Measurements from ENCODE around the gene NRDE2.

The NRDE2 gene

DNA sequence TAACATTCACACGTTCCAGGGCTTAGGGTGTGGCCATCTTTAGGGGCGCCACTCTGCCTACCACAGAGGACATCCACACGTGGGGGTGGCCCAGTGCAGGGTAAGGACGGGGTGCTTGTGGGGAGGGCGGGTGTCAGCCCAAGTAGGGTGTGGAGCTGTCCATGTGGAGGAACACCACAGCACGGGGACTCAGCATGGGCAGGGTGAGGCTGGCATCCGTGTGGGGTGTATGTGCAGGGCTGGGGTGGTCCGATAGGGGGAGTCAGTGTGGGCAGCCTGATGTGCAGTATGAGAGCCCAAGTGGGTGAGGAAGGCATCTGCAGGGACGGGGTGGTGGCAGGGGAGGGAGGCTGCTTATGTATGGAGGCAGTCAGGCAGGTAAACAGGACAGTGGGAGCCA is 57.7 kb downstream of the NRDE2 start:
- H3K27ac ChIP-seq: peak overlapping the region; percentile 90
- no peak for DNase-seq
- H3K36me3 ChIP-seq (replicated peaks): peaks cover 46% of the 10 kb centered on the region
- in situ Hi-C loops (cut with HindIII; ENCODE audit: low pct_ligation_motif_present, low sequenced_read_pairs): no loop called here
- no peak overlapping the region for H3K4me3 ChIP-seq (ENCODE audit: low read depth, low read length)
- TF ChIP-seq, protein P1, sequence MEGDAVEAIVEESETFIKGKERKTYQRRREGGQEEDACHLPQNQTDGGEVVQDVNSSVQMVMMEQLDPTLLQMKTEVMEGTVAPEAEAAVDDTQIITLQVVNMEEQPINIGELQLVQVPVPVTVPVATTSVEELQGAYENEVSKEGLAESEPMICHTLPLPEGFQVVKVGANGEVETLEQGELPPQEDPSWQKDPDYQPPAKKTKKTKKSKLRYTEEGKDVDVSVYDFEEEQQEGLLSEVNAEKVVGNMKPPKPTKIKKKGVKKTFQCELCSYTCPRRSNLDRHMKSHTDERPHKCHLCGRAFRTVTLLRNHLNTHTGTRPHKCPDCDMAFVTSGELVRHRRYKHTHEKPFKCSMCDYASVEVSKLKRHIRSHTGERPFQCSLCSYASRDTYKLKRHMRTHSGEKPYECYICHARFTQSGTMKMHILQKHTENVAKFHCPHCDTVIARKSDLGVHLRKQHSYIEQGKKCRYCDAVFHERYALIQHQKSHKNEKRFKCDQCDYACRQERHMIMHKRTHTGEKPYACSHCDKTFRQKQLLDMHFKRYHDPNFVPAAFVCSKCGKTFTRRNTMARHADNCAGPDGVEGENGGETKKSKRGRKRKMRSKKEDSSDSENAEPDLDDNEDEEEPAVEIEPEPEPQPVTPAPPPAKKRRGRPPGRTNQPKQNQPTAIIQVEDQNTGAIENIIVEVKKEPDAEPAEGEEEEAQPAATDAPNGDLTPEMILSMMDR (IDR thresholded peaks at IDR 0.05; ENCODE audit: low read depth, low read length, missing control alignments): peak; percentile 34
- H3K27me3 ChIP-seq (replicated peaks): no peaks in the 10 kb centered on the region

DNA sequence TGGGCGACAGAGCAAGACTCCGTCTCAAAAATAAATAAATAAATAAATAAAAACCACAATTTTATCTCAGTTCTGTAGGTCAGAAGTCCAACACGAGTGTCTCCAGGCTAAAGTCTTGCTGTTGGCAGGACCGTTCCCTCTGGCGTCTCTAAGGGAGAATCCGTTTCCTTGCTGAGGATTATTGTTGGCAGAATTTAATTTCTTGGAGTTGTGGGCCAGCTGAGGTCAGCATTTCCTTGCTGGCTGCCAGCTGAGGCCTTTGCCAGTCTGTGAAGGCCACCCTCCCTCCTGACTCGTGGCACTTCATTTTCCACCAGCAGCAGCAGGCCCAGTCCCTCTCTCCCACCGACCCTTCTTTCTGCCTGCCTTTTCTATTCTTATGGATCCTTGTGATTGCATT is 58.2 kb downstream of the NRDE2 start:
- H3K27me3 ChIP-seq (replicated peaks): no peaks in the 10 kb centered on the region
- no peak overlapping the region for H3K27ac ChIP-seq
- in situ Hi-C loops (cut with HindIII; ENCODE audit: low pct_ligation_motif_present, low sequenced_read_pairs): no loop called here
- TF ChIP-seq, protein P1 (IDR thresholded peaks at IDR 0.05; ENCODE audit: low read depth, low read length, missing control alignments): no peak
- no peak overlapping the region for H3K4me3 ChIP-seq (ENCODE audit: low read depth, low read length)
- DNase-seq: no peak
- H3K36me3 ChIP-seq (replicated peaks): peaks cover 49% of the 10 kb centered on the region

DNA sequence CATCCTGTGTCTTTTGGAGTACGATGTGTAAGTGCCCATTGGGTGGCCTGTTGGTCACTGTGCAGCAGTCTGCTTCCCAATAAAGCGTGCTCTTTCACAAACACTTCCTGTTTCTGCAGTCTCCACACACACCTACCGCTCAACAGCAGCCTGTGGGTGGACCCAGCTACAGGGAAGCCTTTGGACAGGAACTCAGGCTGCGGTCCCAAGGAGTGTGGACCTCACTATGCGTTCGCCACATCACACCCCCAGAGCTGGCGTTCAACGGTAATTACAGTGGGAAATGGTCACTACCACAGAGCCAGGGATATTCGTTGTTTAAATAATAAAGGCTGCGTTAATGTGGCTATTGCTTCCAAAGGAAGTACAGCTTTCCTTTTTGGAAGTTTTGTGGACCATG is 59.2 kb downstream of the NRDE2 start:
- TF ChIP-seq, protein P1 (IDR thresholded peaks at IDR 0.05; ENCODE audit: low read depth, low read length, missing control alignments): no peak
- Histone ChIP-seq H3K27me3 (replicated peaks) (no peaks in the 10 kb centered on the region), H3K27ac (no peak overlapping the region), H3K4me3 (ENCODE audit: low read depth, low read length) (no peak overlapping the region), H3K36me3 (replicated peaks) (peaks cover 55% of the 10 kb centered on the region)
- DNase-seq: no peak
- in situ Hi-C loops (cut with HindIII; ENCODE audit: low pct_ligation_motif_present, low sequenced_read_pairs): no loop called here

- DNase-seq: no peak
- Histone ChIP-seq H3K4me3 (ENCODE audit: low read depth, low read length) (no peak overlapping the region), H3K27ac (no peak overlapping the region), H3K36me3 (replicated peaks) (peaks cover 85% of the 10 kb centered on the region), H3K27me3 (replicated peaks) (no peaks in the 10 kb centered on the region)
- in situ Hi-C loops (cut with HindIII; ENCODE audit: low pct_ligation_motif_present, low sequenced_read_pairs): no loop called here
- TF ChIP-seq, protein P1 (IDR thresholded peaks at IDR 0.05; ENCODE audit: low read depth, low read length, missing control alignments): no peak
These were observed 63.3 kb downstream of the NRDE2 start for GRCh38 chr14:90268420-90268819.

DNA sequence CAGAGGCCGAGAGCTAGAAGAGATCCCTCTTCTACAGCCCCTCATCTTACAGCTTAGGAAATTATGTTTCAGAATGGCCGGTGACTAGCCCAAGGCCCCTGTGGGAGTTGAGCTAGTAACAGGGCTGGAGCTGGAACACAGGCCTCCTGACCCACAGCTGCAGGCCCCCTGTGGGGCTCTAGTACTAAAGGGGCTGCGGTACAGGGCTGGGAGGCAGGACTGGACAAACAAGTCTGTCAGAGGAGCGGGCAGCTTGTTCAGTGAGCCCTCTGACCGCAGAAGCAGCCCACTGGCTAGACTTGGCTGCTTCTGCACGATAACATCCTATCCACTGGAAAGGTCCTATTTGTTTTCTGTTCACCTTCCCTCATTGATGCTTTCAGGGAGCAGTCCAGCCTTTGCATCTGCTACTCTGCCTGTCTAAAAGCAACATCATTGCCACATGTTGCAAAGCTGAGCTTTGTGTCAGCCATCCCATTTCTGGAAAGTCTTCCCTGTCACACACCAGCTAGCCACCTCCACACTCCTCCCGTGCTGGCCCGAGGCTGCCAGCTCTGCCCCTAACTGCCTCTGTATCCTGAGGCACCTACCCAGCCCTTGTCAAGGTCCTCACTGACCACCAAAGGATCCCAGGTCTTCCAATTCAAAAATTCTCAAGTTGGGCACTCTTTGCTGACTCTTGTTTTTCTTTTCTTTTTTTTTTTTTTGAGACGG is 65.1 kb downstream of the NRDE2 start:
- H3K27ac ChIP-seq: no peak overlapping the region
- no peak overlapping the region for H3K4me3 ChIP-seq (ENCODE audit: low read depth, low read length)
- DNase-seq: no peak
- TF ChIP-seq, protein P1 (IDR thresholded peaks at IDR 0.05; ENCODE audit: low read depth, low read length, missing control alignments): no peak
- no peaks in the 10 kb centered on the region for H3K27me3 ChIP-seq (replicated peaks)
- H3K36me3 ChIP-seq (replicated peaks): peaks cover 77% of the 10 kb centered on the region
- in situ Hi-C loops (cut with HindIII; ENCODE audit: low pct_ligation_motif_present, low sequenced_read_pairs): no loop called here

All from brain microvascular endothelial cell (primary cell).